Measurements from ENCODE around the gene STK32B. TPM values are rescaled to one million over a fixed set of nuclear protein-coding genes. Genes with fewer than 3 reads are reported as not detected.

The STK32B gene
- polyA plus RNA-seq, 1 experiment, result 4.3 TPM

GRCh38 chr4:5211282-5211839 is 160.1 kb downstream of the STK32B start:
- H3K4me3 ChIP-seq (ENCODE audit: low read depth, low read length), result no peak overlapping the region
- peaks cover 4% of the 10 kb centered on the region for H3K27me3 ChIP-seq (ENCODE audit: control insufficient read depth, insufficient read depth, low read length)
- H3K27ac ChIP-seq (ENCODE audit: low read depth, low read length), result no peak overlapping the region
- no peak for DNase-seq (ENCODE audit: low read depth, low spot score)
- TF ChIP-seq CTCF (IDR thresholded peaks at IDR 0.05; ENCODE audit: low read depth, low read length), result no peak
- no peaks in the 10 kb centered on the region for H3K9me3 ChIP-seq (ENCODE audit: control insufficient read depth, insufficient read depth, low read length)
- POLR2A ChIA-PET, result no interaction called here
- CTCF ChIA-PET, result no interaction called here

GRCh38 chr4:5212255-5213013 is 161.2 kb downstream of the STK32B start:
- no peak for DNase-seq (ENCODE audit: low read depth, low spot score)
- H3K9me3 ChIP-seq (ENCODE audit: control insufficient read depth, insufficient read depth, low read length), result no peaks in the 10 kb centered on the region
- peaks cover 4% of the 10 kb centered on the region for H3K27me3 ChIP-seq (ENCODE audit: control insufficient read depth, insufficient read depth, low read length)
- no peak for TF ChIP-seq CTCF (IDR thresholded peaks at IDR 0.05; ENCODE audit: low read depth, low read length)
- ChIA-PET CTCF (no interaction called here), POLR2A (no interaction called here)
- no peak overlapping the region for H3K4me3 ChIP-seq (ENCODE audit: low read depth, low read length)
- H3K27ac ChIP-seq (ENCODE audit: low read depth, low read length), result no peak overlapping the region

GRCh38 chr4:5213087-5213595 is 161.9 kb downstream of the STK32B start:
- CTCF ChIA-PET, result no interaction called here
- DNase-seq (ENCODE audit: low read depth, low spot score), result no peak
- H3K9me3 ChIP-seq (ENCODE audit: control insufficient read depth, insufficient read depth, low read length), result no peaks in the 10 kb centered on the region
- POLR2A ChIA-PET, result no interaction called here
- H3K27ac ChIP-seq (ENCODE audit: low read depth, low read length), result no peak overlapping the region
- peaks cover 4% of the 10 kb centered on the region for H3K27me3 ChIP-seq (ENCODE audit: control insufficient read depth, insufficient read depth, low read length)
- no peak for TF ChIP-seq CTCF (IDR thresholded peaks at IDR 0.05; ENCODE audit: low read depth, low read length)
- H3K4me3 ChIP-seq (ENCODE audit: low read depth, low read length), result no peak overlapping the region

- H3K27me3 ChIP-seq (ENCODE audit: control insufficient read depth, insufficient read depth, low read length), result peaks cover 4% of the 10 kb centered on the region
- no peaks in the 10 kb centered on the region; the same call in 1 of the 2 replicates for H3K9me3 ChIP-seq (ENCODE audit: control insufficient read depth, insufficient read depth, low read length)
- CTCF ChIA-PET, result no interaction called here
- no peak overlapping the region for H3K27ac ChIP-seq (ENCODE audit: low read depth, low read length)
- POLR2A ChIA-PET, result no interaction called here
- no peak for DNase-seq (ENCODE audit: low read depth, low spot score)
- H3K4me3 ChIP-seq (ENCODE audit: low read depth, low read length), result no peak overlapping the region
- TF ChIP-seq CTCF (IDR thresholded peaks at IDR 0.05; ENCODE audit: low read depth, low read length), result no peak
Observed at GRCh38 chr4:5215321-5215720, 164.0 kb downstream of the STK32B start.

- peaks cover under 1% of the 10 kb centered on the region for H3K27me3 ChIP-seq (ENCODE audit: control insufficient read depth, insufficient read depth, low read length)
- no peak for TF ChIP-seq CTCF (IDR thresholded peaks at IDR 0.05; ENCODE audit: low read depth, low read length)
- no peaks in the 10 kb centered on the region; the same call in none of the 2 replicates for H3K9me3 ChIP-seq (ENCODE audit: control insufficient read depth, insufficient read depth, low read length)
- CTCF ChIA-PET, result no interaction called here
- H3K27ac ChIP-seq (ENCODE audit: low read depth, low read length), result no peak overlapping the region
- no peak for DNase-seq (ENCODE audit: low read depth, low spot score)
- POLR2A ChIA-PET, result no interaction called here
- H3K4me3 ChIP-seq (ENCODE audit: low read depth, low read length), result no peak overlapping the region
Observed at GRCh38 chr4:5217421-5217820, 166.1 kb downstream of the STK32B start.

All from AG04450 (cell line).